A549 treated with AZD2906 at 1 μM for 4 hours (cell line): ENCODE data around the gene KRT25. TPM values are rescaled to one million over a fixed set of nuclear protein-coding genes. Genes with fewer than 3 reads are reported as not detected.

Experiments
- total RNA-seq: library from RNA; stranded (reverse); fragments of 200-300 nt; extraction: Qiagen RNA extraction; gene quantifications from 5 replicates; pipeline ENCODE4 v1.2.3, GENCODE V29; 2022

Gene KRT25
- not detected in 5 replicates for total RNA-seq

DNA sequence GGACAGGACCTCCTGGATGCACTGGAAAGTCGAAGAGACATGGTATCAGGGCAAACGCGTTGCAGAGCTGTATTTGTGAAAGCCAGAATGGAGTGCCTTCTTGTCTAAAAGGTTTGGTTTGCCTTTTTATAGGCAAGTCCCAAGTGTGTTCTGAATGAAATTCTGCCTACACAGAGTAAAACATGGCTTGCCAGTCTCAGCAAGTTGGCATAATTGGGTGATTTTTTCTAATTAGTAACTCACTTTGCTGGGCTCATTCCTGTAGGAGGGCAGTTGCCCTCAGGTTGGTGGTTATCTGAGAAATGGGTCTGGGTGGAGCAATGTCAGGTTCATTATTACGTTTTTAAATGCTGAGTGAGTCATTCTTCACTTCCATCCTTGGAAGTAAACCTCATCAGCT is at the start of gene KRT25:
Gene KRT25 (minus strand): TSS at position 101 of the 400 bp plus-strand sequence. CDS start 60 bp downstream, at position 41.

GRCh38 chr17:40799859-40800258 is 44.7 kb upstream of the KRT25 start, which contains the start of gene KRT28:
KRT28 (minus strand) TSS chr17:40799959; CDS start chr17:40799893, 66 bp downstream.

DNA sequence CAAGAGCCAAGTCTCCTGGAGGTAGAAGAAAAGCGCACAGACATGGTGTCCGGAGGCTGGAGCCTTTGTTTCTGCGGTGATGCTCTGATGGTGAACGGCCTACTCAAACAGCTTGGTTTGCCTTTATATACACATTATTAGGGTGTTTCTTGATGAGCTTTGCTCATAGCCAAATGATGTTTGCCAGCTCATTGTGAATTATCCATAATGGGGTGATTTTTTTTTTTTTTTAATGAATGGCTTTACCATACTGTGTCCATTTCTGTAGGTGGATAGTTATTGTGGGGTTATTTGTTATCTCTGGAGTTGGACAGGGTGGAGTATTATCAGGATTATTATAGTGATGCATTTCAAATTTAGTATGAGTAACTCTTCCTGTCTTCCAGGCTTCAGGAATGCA is 27.3 kb upstream of the KRT25 start, which contains the start of gene KRT27:
Gene KRT27 (minus strand): TSS at position 101 of the 400 bp plus-strand sequence. CDS start 57 bp downstream, at position 44.

GRCh38 chr17:40772101-40772500 is 17.0 kb upstream of the KRT25 start, which contains the start of gene KRT26:
KRT26 (minus strand) TSS chr17:40772201; CDS start chr17:40772113, 88 bp downstream.

GRCh38 chr17:40703652-40704051 is 51.5 kb downstream of the KRT25 start, which contains the start of gene KRT24:
KRT24 (minus strand) TSS chr17:40703752; CDS start chr17:40703693, 59 bp downstream.

Other genes starting within 250 kb of the KRT25 start
- 0.50 to 1.1 TPM (median 0.95 TPM) in 5 replicates for gene CCR7, start 189.9 kb downstream of the KRT25 start, total RNA-seq
- gene SMARCE1, start 107.5 kb downstream of the KRT25 start, total RNA-seq, result 105 to 110 TPM (median 106 TPM) in 5 replicates
- gene KRT222, start 90.2 kb downstream of the KRT25 start, total RNA-seq, result 0.30 to 0.57 TPM (median 0.40 TPM) in 5 replicates
- gene KRT24, start 51.6 kb downstream of the KRT25 start, total RNA-seq, result not detected in 5 replicates
- not detected in 5 replicates for gene KRT26, start 16.9 kb upstream of the KRT25 start, total RNA-seq
- not detected in 5 replicates for gene KRT27, start 27.2 kb upstream of the KRT25 start, total RNA-seq
- not detected in 5 replicates for gene KRT28, start 44.6 kb upstream of the KRT25 start, total RNA-seq
- gene KRT10, start 67.3 kb upstream of the KRT25 start, total RNA-seq, result 65.4 to 117 TPM (median 102 TPM) in 5 replicates
- not detected in 5 replicates for gene KRT12, start 111.9 kb upstream of the KRT25 start, total RNA-seq
- gene KRT20, start 129.9 kb upstream of the KRT25 start, total RNA-seq, result 0.11 to 0.30 TPM (median 0.23 TPM) in 5 replicates
- 0.08 to 0.14 TPM (median 0.10 TPM) in 4 of 5 replicates, not detected in the other for gene KRT23, start 182.3 kb upstream of the KRT25 start, total RNA-seq
- gene KRT39, start 211.6 kb upstream of the KRT25 start, total RNA-seq, result not detected in 5 replicates
- not detected in 5 replicates for gene KRT40, start 229.0 kb upstream of the KRT25 start, total RNA-seq
- gene KRTAP3-3, start 238.8 kb upstream of the KRT25 start, total RNA-seq, result not detected in 5 replicates
- 0.20 to 0.57 TPM (median 0.29 TPM) in 5 replicates for gene KRTAP3-2, start 244.6 kb upstream of the KRT25 start, total RNA-seq